Gastroesophageal sphincter (tissue), 4 donors: ENCODE data around the gene CELSR1. TPM values are rescaled to one million over a fixed set of nuclear protein-coding genes. Genes with fewer than 3 reads are reported as not detected.

Source experiments
- ATAC-seq: fragments of 150-250 bp; one replicate; pipeline ENCODE4 v1.9.1; 2016; ENCODE audit warnings: mild to moderate bottlenecking, moderate library complexity
- H3K27ac ChIP-seq, 4 donors: fragments of 200-600 bp; sonication (generic) in 3 of 4; 1 replicate in 3 of 4; 2 replicates in 1 of 4; pipeline ENCODE4 v1.5.1; 2016 to 2019
- H3K27me3 ChIP-seq: fragments of 200-600 bp; sonication (generic); one replicate; pipeline ENCODE4 v1.5.1; 2019
- H3K36me3 ChIP-seq, 2 donors: fragments of 200-600 bp; sonication (generic); one replicate each; pipeline ENCODE4 v1.5.1; 2019; ENCODE audit warnings: control low read depth in 1 of 2
- H3K4me1 ChIP-seq, 3 donors: fragments of 200-600 bp; sonication (generic); 1 replicate in 2 of 3; 2 replicates in 1 of 3; pipeline ENCODE4 v1.5.1; 2016 to 2019; ENCODE audit warnings: control low read depth in 2 of 3
- H3K4me3 ChIP-seq, 2 donors: fragments of 200-600 bp; sonication (generic); one replicate each; pipeline ENCODE4 v1.5.1; 2019; ENCODE audit warnings: mild to moderate bottlenecking in 1 of 2, moderate library complexity in 1 of 2
- H3K9me3 ChIP-seq, 3 donors: fragments of 200-600 bp; sonication (generic); one replicate each; pipeline ENCODE4 v1.5.1; 2017 to 2019; ENCODE audit warnings: control low read depth in 2 of 3
- EP300 ChIP-seq: sonication (generic); formaldehyde crosslinking; IDR thresholded peaks from one replicate; pipeline ENCODE4 v1.6.1; 2017; ENCODE audit warnings: antibody characterized with exemption, mild to moderate bottlenecking
- POLR2A ChIP-seq, 2 donors: fragments of 450-650 bp; IDR thresholded peaks; one replicate each; pipeline ENCODE4 v1.6.1; 2017; ENCODE audit warnings: antibody characterized with exemption in 2 of 2, mild to moderate bottlenecking in 2 of 2, moderate library complexity in 1 of 2
- POLR2AphosphoS5 ChIP-seq: sonication (generic); formaldehyde crosslinking; IDR thresholded peaks from one replicate; pipeline ENCODE4 v1.6.1; 2017; ENCODE audit warnings: antibody characterized with exemption
- WGBS, 2 donors: methylation state at CpG; one replicate each; pipeline ENCODE4 v1.1.5; 2018; ENCODE audit warnings: low coverage in 1 of 2; 5-methylcytosine and 5-hydroxymethylcytosine counted together
- total RNA-seq, 4 donors: library from RNA; depleted of rRNA; stranded (reverse); fragments of >200 nt; gene quantifications; one replicate each; pipeline ENCODE4 v1.1.0, GENCODE V29; 2016
- TF ChIP-seq, protein P1 (sequence below), 4 experiments: fragments of 200-600 bp in 2 of 4; fragments of 450-650 bp in 2 of 4; sonication (generic) in 1 of 4; IDR thresholded peaks; one replicate each; pipeline ENCODE4 v1.5.1; 2017 to 2019; ENCODE audit warnings: antibody characterized with exemption in 4 of 4, mild to moderate bottlenecking in 2 of 4, moderate library complexity in 2 of 4

The CELSR1 gene
- total RNA-seq, 4 donors from 2014 or later: 1.7 to 4.8 (median 4.3) TPM

GRCh38 chr22:46561435-46561905 lies 24.1 kb upstream of the CELSR1 start:
- H3K36me3 ChIP-seq: no peaks in the 10 kb centered on the region
- no peaks in the 10 kb centered on the region for H3K27me3 ChIP-seq
- 90 to 93% methylated on average over 2 to 3 of the region's 5 CpGs for WGBS, 2 donors
- no peak for ATAC-seq
- H3K4me3 ChIP-seq: no peak overlapping the region
- no peak for TF ChIP-seq POLR2A (IDR thresholded peaks at IDR 0.05)
- no peaks in the 10 kb centered on the region for H3K9me3 ChIP-seq
- peaks cover 0 to 12% (median 8%) of the 10 kb centered on the region in 3 donors for H3K4me1 ChIP-seq
- H3K27ac ChIP-seq: no peak overlapping the region

- Histone ChIP-seq H3K4me1 (peaks cover 0 to 12% (median 8%) of the 10 kb centered on the region in 3 donors), H3K4me3 (no peak overlapping the region), H3K36me3 (no peaks in the 10 kb centered on the region), H3K27ac (no peak overlapping the region), H3K27me3 (no peaks in the 10 kb centered on the region), H3K9me3 (no peaks in the 10 kb centered on the region)
- WGBS, 2 donors: 82% methylated on average over 6 of the region's 14 CpGs; no CpG with 5 or more reads in 1 of the 2 donors
- TF ChIP-seq EP300 (no peak), POLR2AphosphoS5 (no peak), POLR2A (IDR thresholded peaks at IDR 0.05) (no peak)
- TF ChIP-seq, protein P1, sequence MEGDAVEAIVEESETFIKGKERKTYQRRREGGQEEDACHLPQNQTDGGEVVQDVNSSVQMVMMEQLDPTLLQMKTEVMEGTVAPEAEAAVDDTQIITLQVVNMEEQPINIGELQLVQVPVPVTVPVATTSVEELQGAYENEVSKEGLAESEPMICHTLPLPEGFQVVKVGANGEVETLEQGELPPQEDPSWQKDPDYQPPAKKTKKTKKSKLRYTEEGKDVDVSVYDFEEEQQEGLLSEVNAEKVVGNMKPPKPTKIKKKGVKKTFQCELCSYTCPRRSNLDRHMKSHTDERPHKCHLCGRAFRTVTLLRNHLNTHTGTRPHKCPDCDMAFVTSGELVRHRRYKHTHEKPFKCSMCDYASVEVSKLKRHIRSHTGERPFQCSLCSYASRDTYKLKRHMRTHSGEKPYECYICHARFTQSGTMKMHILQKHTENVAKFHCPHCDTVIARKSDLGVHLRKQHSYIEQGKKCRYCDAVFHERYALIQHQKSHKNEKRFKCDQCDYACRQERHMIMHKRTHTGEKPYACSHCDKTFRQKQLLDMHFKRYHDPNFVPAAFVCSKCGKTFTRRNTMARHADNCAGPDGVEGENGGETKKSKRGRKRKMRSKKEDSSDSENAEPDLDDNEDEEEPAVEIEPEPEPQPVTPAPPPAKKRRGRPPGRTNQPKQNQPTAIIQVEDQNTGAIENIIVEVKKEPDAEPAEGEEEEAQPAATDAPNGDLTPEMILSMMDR (IDR thresholded peaks at IDR 0.05): no peak
- ATAC-seq: no peak
Measured at GRCh38 chr22:46560696-46561295, 23.4 kb upstream of the CELSR1 start.

GRCh38 chr22:46557736-46558480 lies 20.5 kb upstream of the CELSR1 start:
- Histone ChIP-seq H3K36me3 (no peaks in the 10 kb centered on the region), H3K4me3 (no peak overlapping the region), H3K27ac (no peak overlapping the region), H3K27me3 (no peaks in the 10 kb centered on the region), H3K4me1 (no peaks in the 10 kb centered on the region), H3K9me3 (peaks cover 0 to 5% (median 0%) of the 10 kb centered on the region in 3 donors)
- TF ChIP-seq POLR2AphosphoS5 (no peak), POLR2A (IDR thresholded peaks at IDR 0.05) (no peak), EP300 (no peak)
- TF ChIP-seq, protein P1 (IDR thresholded peaks at IDR 0.05): no peak
- WGBS, 2 donors: 67 to 72% methylated on average over 4 to 5 of the region's 8 CpGs
- no peak for ATAC-seq

GRCh38 chr22:46556775-46557174 lies 19.4 kb upstream of the CELSR1 start:
- H3K36me3 ChIP-seq: no peaks in the 10 kb centered on the region
- no peaks in the 10 kb centered on the region for H3K4me1 ChIP-seq
- no peak for ATAC-seq
- no peaks in the 10 kb centered on the region for H3K27me3 ChIP-seq
- TF ChIP-seq POLR2A (IDR thresholded peaks at IDR 0.05) (no peak), EP300 (no peak), POLR2AphosphoS5 (no peak)
- TF ChIP-seq, protein P1 (IDR thresholded peaks at IDR 0.05): no peak
- no peak overlapping the region for H3K27ac ChIP-seq
- no peak overlapping the region for H3K4me3 ChIP-seq
- peaks cover 0 to 13% (median 0%) of the 10 kb centered on the region in 3 donors for H3K9me3 ChIP-seq
- WGBS, 2 donors: 83% methylated on average over 1 of the region's 3 CpGs; no CpG with 5 or more reads in 1 of the 2 donors

DNA sequence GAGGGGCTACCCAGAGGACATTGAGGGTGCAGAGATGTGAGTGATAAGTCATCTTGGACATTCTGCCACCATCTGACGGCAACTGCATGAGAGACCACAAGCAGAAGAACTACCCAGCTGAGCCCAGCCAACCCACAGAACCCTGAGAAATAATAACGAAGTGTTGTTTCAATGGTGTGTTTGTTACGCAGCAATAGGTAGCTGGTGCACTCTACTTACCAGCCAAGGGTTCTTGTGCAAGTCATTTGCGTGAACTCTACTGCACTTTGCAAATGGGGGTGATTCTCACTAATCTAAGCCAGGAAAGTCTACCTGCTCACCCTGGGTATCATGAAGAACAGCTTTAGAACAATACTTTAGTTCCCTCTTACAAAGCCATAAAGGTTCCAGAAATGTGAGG lies 15.8 kb upstream of the CELSR1 start:
- no peak overlapping the region for H3K4me3 ChIP-seq
- ATAC-seq: no peak
- H3K4me1 ChIP-seq: peaks cover 0 to 24% (median 14%) of the 10 kb centered on the region in 3 donors
- H3K27ac ChIP-seq: no peak overlapping the region
- no peaks in the 10 kb centered on the region for H3K36me3 ChIP-seq
- H3K9me3 ChIP-seq: peaks cover 0 to 13% (median 0%) of the 10 kb centered on the region in 3 donors
- WGBS, 2 donors: 100% methylated on average over 1 to 4 of the region's 4 CpGs
- TF ChIP-seq EP300: no peak
- TF ChIP-seq, protein P1 (IDR thresholded peaks at IDR 0.05): no peak
- TF ChIP-seq POLR2AphosphoS5: no peak
- TF ChIP-seq POLR2A (IDR thresholded peaks at IDR 0.05): no peak
- no peaks in the 10 kb centered on the region for H3K27me3 ChIP-seq
